IPS-15b (cell line): ENCODE measurements around the gene LRSAM1.

Experiments
- H3K27me3 ChIP-seq: one replicate; pipeline ENCODE4 v1.6.1; 2013; ENCODE audit warnings: low read length; ENCODE audit not compliant: control insufficient read depth, insufficient read depth
- H3K36me3 ChIP-seq: one replicate; pipeline ENCODE4 v1.6.1; 2013; ENCODE audit warnings: low read length; ENCODE audit not compliant: control insufficient read depth, insufficient read depth
- H3K4me1 ChIP-seq: one replicate; pipeline ENCODE4 v1.6.1; 2013; ENCODE audit warnings: mild to moderate bottlenecking, low read length; ENCODE audit not compliant: control insufficient read depth, insufficient read depth
- H3K4me3 ChIP-seq: one replicate; pipeline ENCODE4 v1.5.1; 2013; ENCODE audit warnings: low read depth, low read length
- H3K9ac ChIP-seq: one replicate; pipeline ENCODE4 v1.6.1; 2013; ENCODE audit warnings: low read depth, mild to moderate bottlenecking, low read length
- H3K9me3 ChIP-seq: one replicate; pipeline ENCODE4 v1.6.1; 2013; ENCODE audit warnings: mild to moderate bottlenecking, low read length; ENCODE audit not compliant: control insufficient read depth, insufficient read depth

The LRSAM1 gene

GRCh38 chr9:127417131-127418036 is 33.9 kb upstream of the LRSAM1 start:
- peaks cover 4% of the 10 kb centered on the region for H3K4me1 ChIP-seq
- H3K36me3 ChIP-seq, result peaks cover 3% of the 10 kb centered on the region
- no peak overlapping the region for H3K9ac ChIP-seq
- no peak overlapping the region for H3K4me3 ChIP-seq
- no peaks in the 10 kb centered on the region for H3K9me3 ChIP-seq
- no peaks in the 10 kb centered on the region for H3K27me3 ChIP-seq

GRCh38 chr9:127418037-127418471 is 33.3 kb upstream of the LRSAM1 start:
- H3K36me3 ChIP-seq, result peaks cover 3% of the 10 kb centered on the region
- no peaks in the 10 kb centered on the region for H3K9me3 ChIP-seq
- H3K4me1 ChIP-seq, result peaks cover 4% of the 10 kb centered on the region
- no peaks in the 10 kb centered on the region for H3K27me3 ChIP-seq
- no peak overlapping the region for H3K4me3 ChIP-seq
- H3K9ac ChIP-seq, result no peak overlapping the region

- Histone ChIP-seq H3K36me3 (peaks cover 3% of the 10 kb centered on the region), H3K9me3 (no peaks in the 10 kb centered on the region), H3K4me3 (no peak overlapping the region), H3K9ac (no peak overlapping the region), H3K27me3 (no peaks in the 10 kb centered on the region), H3K4me1 (peaks cover 4% of the 10 kb centered on the region)
These were observed 32.0 kb upstream of the LRSAM1 start for GRCh38 chr9:127419348-127419747.

GRCh38 chr9:127421057-127421456 is 30.3 kb upstream of the LRSAM1 start:
- Histone ChIP-seq H3K36me3 (peaks cover 3% of the 10 kb centered on the region), H3K27me3 (no peaks in the 10 kb centered on the region), H3K4me3 (no peak overlapping the region), H3K4me1 (peaks cover 4% of the 10 kb centered on the region), H3K9me3 (no peaks in the 10 kb centered on the region), H3K9ac (no peak overlapping the region)

- Histone ChIP-seq H3K27me3 (no peaks in the 10 kb centered on the region), H3K9ac (no peak overlapping the region), H3K9me3 (no peaks in the 10 kb centered on the region), H3K36me3 (peaks cover 3% of the 10 kb centered on the region), H3K4me3 (no peak overlapping the region), H3K4me1 (peaks cover 4% of the 10 kb centered on the region)
These were observed 29.1 kb upstream of the LRSAM1 start for GRCh38 chr9:127422133-127422782.

GRCh38 chr9:127422787-127423186 is 28.5 kb upstream of the LRSAM1 start:
- Histone ChIP-seq H3K9me3 (no peaks in the 10 kb centered on the region), H3K4me3 (peak overlapping the region; percentile 98), H3K36me3 (peaks cover 3% of the 10 kb centered on the region), H3K4me1 (peaks cover 4% of the 10 kb centered on the region), H3K27me3 (no peaks in the 10 kb centered on the region), H3K9ac (no peak overlapping the region)

- peaks cover 4% of the 10 kb centered on the region for H3K4me1 ChIP-seq
- peak overlapping the region; percentile 98 for H3K9ac ChIP-seq
- no peaks in the 10 kb centered on the region for H3K27me3 ChIP-seq
- H3K9me3 ChIP-seq, result no peaks in the 10 kb centered on the region
- peak overlapping the region; percentile 98 for H3K4me3 ChIP-seq
- peaks cover 6% of the 10 kb centered on the region for H3K36me3 ChIP-seq
These were observed 27.8 kb upstream of the LRSAM1 start for GRCh38 chr9:127423476-127423933.

GRCh38 chr9:127423934-127424675 is 27.2 kb upstream of the LRSAM1 start, which contains the start of gene ZNF79:
ZNF79 (plus strand) TSS chr9:127424382; CDS start chr9:127424788, 406 bp downstream.
- Histone ChIP-seq H3K4me3 (peak within 1 kb of the TSS; percentile 98), H3K9me3 (no peaks in the 10 kb centered on the region), H3K36me3 (peaks cover 9% of the 10 kb centered on the region), H3K9ac (peak within 1 kb of the TSS; percentile 98), H3K27me3 (no peaks in the 10 kb centered on the region), H3K4me1 (peaks cover 2% of the 10 kb centered on the region)

- Histone ChIP-seq H3K4me1 (no peaks in the 10 kb centered on the region), H3K27me3 (no peaks in the 10 kb centered on the region), H3K4me3 (peak overlapping the region; percentile 98), H3K36me3 (peaks cover 9% of the 10 kb centered on the region), H3K9me3 (no peaks in the 10 kb centered on the region), H3K9ac (peak overlapping the region; percentile 98)
These were observed 26.7 kb upstream of the LRSAM1 start for GRCh38 chr9:127424676-127424999.

GRCh38 chr9:127426756-127427155 is 24.6 kb upstream of the LRSAM1 start:
- no peaks in the 10 kb centered on the region for H3K4me1 ChIP-seq
- no peaks in the 10 kb centered on the region for H3K9me3 ChIP-seq
- peaks cover 9% of the 10 kb centered on the region for H3K36me3 ChIP-seq
- H3K4me3 ChIP-seq, result no peak overlapping the region
- H3K9ac ChIP-seq, result no peak overlapping the region
- H3K27me3 ChIP-seq, result no peaks in the 10 kb centered on the region

GRCh38 chr9:127428348-127428747 is 23.0 kb upstream of the LRSAM1 start:
- peaks cover 9% of the 10 kb centered on the region for H3K36me3 ChIP-seq
- H3K27me3 ChIP-seq, result no peaks in the 10 kb centered on the region
- no peak overlapping the region for H3K4me3 ChIP-seq
- H3K9me3 ChIP-seq, result no peaks in the 10 kb centered on the region
- H3K9ac ChIP-seq, result no peak overlapping the region
- no peaks in the 10 kb centered on the region for H3K4me1 ChIP-seq
